Sigmoid colon (tissue), 7 donors: ENCODE data around the gene CEPT1. TPM values are rescaled to one million over a fixed set of nuclear protein-coding genes. Genes with fewer than 3 reads are reported as not detected.
A peak's percentile ranks its signal among the peaks of the same experiment; 100 is the strongest.

Experiments
- DNase-seq: peaks from one replicate; pipeline ENCODE4 v3.0.0-alpha.2; 2019
- H3K27ac ChIP-seq, 4 donors: fragments of 200-600 bp; sonication (generic); one replicate each; pipeline ENCODE4 v1.5.1; 2016 to 2019; ENCODE audit warnings: mild to moderate bottlenecking in 1 of 4
- H3K27me3 ChIP-seq, 3 donors: fragments of 200-600 bp; sonication (generic); one replicate each; pipeline ENCODE4 v1.5.1; 2019; ENCODE audit warnings: mild to moderate bottlenecking in 1 of 3
- H3K36me3 ChIP-seq, 4 donors: fragments of 200-600 bp; sonication (generic); one replicate each; pipeline ENCODE4 v1.5.1; 2016 to 2019
- H3K4me1 ChIP-seq, 4 donors: fragments of 200-600 bp; sonication (generic); one replicate each; pipeline ENCODE4 v1.5.1; 2017 to 2019
- H3K4me3 ChIP-seq, 4 donors: fragments of 200-600 bp; sonication (generic); one replicate each; pipeline ENCODE4 v1.5.1; 2017 to 2019; ENCODE audit warnings: mild to moderate bottlenecking in 2 of 4, moderate library complexity in 1 of 4
- H3K9me3 ChIP-seq, 4 donors: fragments of 200-600 bp in 3 of 4; sonication (generic) in 3 of 4; one replicate each; pipeline versions ENCODE4 v1.5.1 to v1.6.1; 2013 to 2019
- CTCF ChIP-seq, 4 experiments: fragments of 450-650 bp in 3 of 4; fragments of 200-600 bp in 1 of 4; IDR thresholded peaks; one replicate each; pipeline ENCODE4 v1.5.1; 2016 to 2019; ENCODE audit warnings: antibody characterized with exemption in 4 of 4, mild to moderate bottlenecking in 3 of 4, moderate library complexity in 2 of 4
- EP300 ChIP-seq, 4 donors: sonication (generic); formaldehyde crosslinking; IDR thresholded peaks; one replicate each; pipeline ENCODE4 v1.6.1; 2017; ENCODE audit warnings: antibody characterized with exemption in 4 of 4
- POLR2A ChIP-seq, 2 donors: fragments of 450-650 bp; IDR thresholded peaks; one replicate each; pipeline ENCODE4 v1.6.1; 2016; ENCODE audit warnings: antibody characterized with exemption in 2 of 2, mild to moderate bottlenecking in 2 of 2, moderate library complexity in 2 of 2
- POLR2AphosphoS5 ChIP-seq, 4 donors: sonication (generic); formaldehyde crosslinking; IDR thresholded peaks; one replicate each; pipeline ENCODE4 v1.6.1; 2017; ENCODE audit warnings: antibody characterized with exemption in 4 of 4
- WGBS, 2 donors: extraction: QIAGEN DNeasy Blood & Tissue Kit; methylation state at CpG; one replicate each; pipeline ENCODE4 v1.1.7; 2013; 5-methylcytosine and 5-hydroxymethylcytosine counted together
- intact Hi-C: fragments of 100-400 bp; cut with DNase I; formaldehyde crosslinking; loops from one replicate; pipeline ENCODE4 v1.15.1; 2023
- polyA plus RNA-seq, 3 donors: library from polyadenylated mRNA; stranded (reverse); fragments of 200-250 nt; gene quantifications; one replicate each; pipeline ENCODE4 v1.2.3, GENCODE V29; 2013
- total RNA-seq, 4 donors: library from RNA; depleted of rRNA; stranded (reverse); fragments of >200 nt; gene quantifications; one replicate each; pipeline ENCODE4 v1.1.0, GENCODE V29; 2016
- donor health status: healthy with polysubstance abuse.
- donor health status: Bipolar disorder and iron deficiency.
- donor health status: healthy.

Gene CEPT1
- total and polyA plus RNA-seq, 7 donors, result 7.2 to 41.0 (median 28.2) TPM

- H3K9me3 ChIP-seq, result no peaks in the 10 kb centered on the region
- no peak for DNase-seq
- TF ChIP-seq EP300 (IDR thresholded peaks at IDR 0.05) (no peak), POLR2A (IDR thresholded peaks at IDR 0.05) (no peak), POLR2AphosphoS5 (IDR thresholded peaks at IDR 0.05) (no peak), CTCF (IDR thresholded peaks at IDR 0.05) (no peak)
- intact Hi-C loops, result no loop called here
- 88% methylated on average over 3 of the region's 3 CpGs for WGBS, 2 donors
- peaks cover 0 to 4% (median under 1%) of the 10 kb centered on the region in 4 donors for H3K36me3 ChIP-seq
- H3K4me3 ChIP-seq, result no peak overlapping the region
- H3K27me3 ChIP-seq, result no peaks in the 10 kb centered on the region
- H3K27ac ChIP-seq, result peak overlapping the region in 1 of 4 donors; percentile 54
- peaks cover 0 to 18% (median 13%) of the 10 kb centered on the region in 4 donors for H3K4me1 ChIP-seq
These were observed 53.9 kb downstream of the CEPT1 start for GRCh38 chr1:111193712-111194480.

GRCh38 chr1:111195002-111195684 is 55.1 kb downstream of the CEPT1 start:
- DNase-seq, result no peak
- H3K27me3 ChIP-seq, result peaks cover 0 to 4% (median 0%) of the 10 kb centered on the region in 3 donors
- H3K27ac ChIP-seq, result no peak overlapping the region
- WGBS, 2 donors, result 67 to 71% methylated on average over 4 of the region's 4 CpGs
- intact Hi-C loops, result no loop called here
- H3K4me1 ChIP-seq, result peaks cover 0 to 18% (median 13%) of the 10 kb centered on the region in 4 donors
- no peaks in the 10 kb centered on the region for H3K36me3 ChIP-seq
- H3K9me3 ChIP-seq, result no peaks in the 10 kb centered on the region
- H3K4me3 ChIP-seq, result no peak overlapping the region
- no peak for TF ChIP-seq EP300 (IDR thresholded peaks at IDR 0.05)
- TF ChIP-seq POLR2AphosphoS5 (IDR thresholded peaks at IDR 0.05), result no peak
- no peak for TF ChIP-seq POLR2A (IDR thresholded peaks at IDR 0.05)
- TF ChIP-seq CTCF (IDR thresholded peaks at IDR 0.05), result no peak

- 87 to 89% methylated on average over 2 of the region's 2 CpGs for WGBS, 2 donors
- Histone ChIP-seq H3K4me1 (peaks cover 0 to 10% (median 6%) of the 10 kb centered on the region in 4 donors), H3K27me3 (peaks cover 0 to 6% (median 0%) of the 10 kb centered on the region in 3 donors), H3K9me3 (no peaks in the 10 kb centered on the region), H3K36me3 (no peaks in the 10 kb centered on the region), H3K4me3 (no peak overlapping the region), H3K27ac (no peak overlapping the region)
- intact Hi-C loops, result no loop called here
- TF ChIP-seq CTCF (IDR thresholded peaks at IDR 0.05) (no peak), POLR2AphosphoS5 (IDR thresholded peaks at IDR 0.05) (no peak), POLR2A (IDR thresholded peaks at IDR 0.05) (no peak), EP300 (IDR thresholded peaks at IDR 0.05) (no peak)
- no peak for DNase-seq
These were observed 56.2 kb downstream of the CEPT1 start for GRCh38 chr1:111196213-111196612.

- DNase-seq, result no peak
- Histone ChIP-seq H3K4me3 (no peak overlapping the region), H3K4me1 (peaks cover 0 to 3% (median 0%) of the 10 kb centered on the region in 4 donors), H3K36me3 (no peaks in the 10 kb centered on the region), H3K9me3 (no peaks in the 10 kb centered on the region), H3K27ac (no peak overlapping the region), H3K27me3 (peaks cover 0 to 18% (median 0%) of the 10 kb centered on the region in 3 donors)
- WGBS, 2 donors, result 69 to 81% methylated on average over 6 of the region's 6 CpGs
- intact Hi-C loops, result no loop called here
- no peak for TF ChIP-seq EP300 (IDR thresholded peaks at IDR 0.05)
These were observed 57.7 kb downstream of the CEPT1 start for GRCh38 chr1:111197598-111198284.

GRCh38 chr1:111198836-111199235 is 58.8 kb downstream of the CEPT1 start:
- H3K4me1 ChIP-seq, result peaks cover 0 to 5% (median 4%) of the 10 kb centered on the region in 4 donors
- no peak for DNase-seq
- no peaks in the 10 kb centered on the region for H3K36me3 ChIP-seq
- intact Hi-C loops, result no loop called here
- TF ChIP-seq EP300 (IDR thresholded peaks at IDR 0.05) (no peak), POLR2A (IDR thresholded peaks at IDR 0.05) (no peak), POLR2AphosphoS5 (IDR thresholded peaks at IDR 0.05) (no peak), CTCF (IDR thresholded peaks at IDR 0.05) (no peak)
- peaks cover 4 to 26% (median 7%) of the 10 kb centered on the region in 3 donors for H3K27me3 ChIP-seq
- no peaks in the 10 kb centered on the region for H3K9me3 ChIP-seq
- WGBS, 2 donors, result 78 to 90% methylated on average over 5 of the region's 5 CpGs
- peak overlapping the region in 3 of 4 donors; percentile 13 to 26 (median 16) for H3K4me3 ChIP-seq
- no peak overlapping the region for H3K27ac ChIP-seq
